ENCODE data around the gene FGD6. TPM values are rescaled to one million over a fixed set of nuclear protein-coding genes. Genes with fewer than 3 reads are reported as not detected.

The FGD6 gene
- total and polyA plus RNA-seq, 7 donors, result 4.2 to 56.6 (median 40.2) TPM

GRCh38 chr12:95216711-95217376 is 423 bp downstream of the FGD6 start:
- TF ChIP-seq EP300 (IDR thresholded peaks at IDR 0.05) (no peak), POLR2A (IDR thresholded peaks at IDR 0.05) (peak in 1 of 2 donors; percentile 63), POLR2AphosphoS5 (IDR thresholded peaks at IDR 0.05) (peak in 1 of 4 donors; percentile 64), CTCF (IDR thresholded peaks at IDR 0.05) (no peak)
- intact Hi-C loops (cut with DNase I), result loop anchor here (1.0 to 10.0 kb wide), 5 partner anchors 45 to 1018 kb away; no protein-coding TSS in a partner anchor
- no peaks in the 10 kb centered on the region for H3K27me3 ChIP-seq
- no peak for DNase-seq
- peaks cover 0 to 76% (median 38%) of the 10 kb centered on the region in 4 donors for H3K4me1 ChIP-seq
- H3K4me3 ChIP-seq, result peak overlapping the region; percentile 66 to 79 (median 75)
- H3K27ac ChIP-seq, result peak overlapping the region; percentile 92 to 97 (median 96)
- 1% methylated on average over 45 of the region's 45 CpGs for WGBS, 2 donors
- H3K36me3 ChIP-seq, result no peaks in the 10 kb centered on the region
- H3K9me3 ChIP-seq, result no peaks in the 10 kb centered on the region

GRCh38 chr12:95215949-95216348 is 1.3 kb downstream of the FGD6 start:
- TF ChIP-seq POLR2AphosphoS5 (IDR thresholded peaks at IDR 0.05), result peak in 1 of 4 donors; percentile 72
- TF ChIP-seq EP300 (IDR thresholded peaks at IDR 0.05), result no peak
- Histone ChIP-seq H3K27me3 (no peaks in the 10 kb centered on the region), H3K4me1 (peaks cover 0 to 67% (median 31%) of the 10 kb centered on the region in 4 donors), H3K9me3 (no peaks in the 10 kb centered on the region), H3K4me3 (peak overlapping the region; percentile 66 to 79 (median 75)), H3K36me3 (no peaks in the 10 kb centered on the region), H3K27ac (peak overlapping the region; percentile 92 to 97 (median 96))
- no peak for DNase-seq
- WGBS, 2 donors, result 10 to 23% methylated on average over 1 of the region's 1 CpG
- intact Hi-C loops (cut with DNase I), result loop anchor here (5.0 to 10.0 kb wide), 4 partner anchors 44 to 1019 kb away; no protein-coding TSS in a partner anchor

- no peaks in the 10 kb centered on the region for H3K36me3 ChIP-seq
- intact Hi-C loops (cut with DNase I), result loop anchor here (10.0 kb wide), 1 partner anchor 1020 kb away; no protein-coding TSS in a partner anchor
- no peaks in the 10 kb centered on the region for H3K9me3 ChIP-seq
- DNase-seq, result no peak
- TF ChIP-seq POLR2A (IDR thresholded peaks at IDR 0.05) (no peak), CTCF (IDR thresholded peaks at IDR 0.05) (no peak), EP300 (IDR thresholded peaks at IDR 0.05) (no peak), POLR2AphosphoS5 (IDR thresholded peaks at IDR 0.05) (no peak)
- H3K27ac ChIP-seq, result peak overlapping the region in 3 of 4 donors; percentile 92 to 97 (median 95)
- H3K27me3 ChIP-seq, result no peaks in the 10 kb centered on the region
- peaks cover 0 to 52% (median 23%) of the 10 kb centered on the region in 4 donors for H3K4me1 ChIP-seq
- 22 to 75% methylated on average over 3 of the region's 3 CpGs for WGBS, 2 donors
- H3K4me3 ChIP-seq, result no peak overlapping the region
Measured at GRCh38 chr12:95214466-95214865, 2.8 kb downstream of the FGD6 start.

GRCh38 chr12:95213928-95214327 is 3.3 kb downstream of the FGD6 start:
- 80 to 83% methylated on average over 1 of the region's 1 CpG for WGBS, 2 donors
- H3K4me3 ChIP-seq, result peak overlapping the region in 1 of 4 donors; percentile 2
- H3K27ac ChIP-seq, result peak overlapping the region in 3 of 4 donors; percentile 92 to 97 (median 95)
- intact Hi-C loops (cut with DNase I), result loop anchor here (10.0 kb wide), 1 partner anchor 1021 kb away; no protein-coding TSS in a partner anchor
- no peaks in the 10 kb centered on the region for H3K27me3 ChIP-seq
- H3K9me3 ChIP-seq, result no peaks in the 10 kb centered on the region
- TF ChIP-seq POLR2AphosphoS5 (IDR thresholded peaks at IDR 0.05) (peak; percentile 62 to 91 (median 82)), EP300 (IDR thresholded peaks at IDR 0.05) (no peak)
- DNase-seq, result no peak
- no peaks in the 10 kb centered on the region for H3K36me3 ChIP-seq
- peaks cover 0 to 47% (median 21%) of the 10 kb centered on the region in 4 donors for H3K4me1 ChIP-seq

GRCh38 chr12:95213119-95213518 is 4.1 kb downstream of the FGD6 start:
- peaks cover 0 to 3% (median 0%) of the 10 kb centered on the region in 4 donors for H3K36me3 ChIP-seq
- whole genome bisulfite sequencing, 2 donors, result 86 to 90% methylated on average over 4 of the region's 4 CpGs
- H3K27ac ChIP-seq, result peak overlapping the region in 3 of 4 donors; percentile 92 to 97 (median 95)
- H3K4me3 ChIP-seq, result peak overlapping the region in 1 of 4 donors; percentile 2
- no peaks in the 10 kb centered on the region for H3K27me3 ChIP-seq
- DNase-seq, result no peak
- peaks cover 0 to 42% (median 19%) of the 10 kb centered on the region in 4 donors for H3K4me1 ChIP-seq
- TF ChIP-seq POLR2A (IDR thresholded peaks at IDR 0.05), result no peak
- TF ChIP-seq CTCF (IDR thresholded peaks at IDR 0.05), result no peak
- no peak for TF ChIP-seq POLR2AphosphoS5 (IDR thresholded peaks at IDR 0.05)
- no peak for TF ChIP-seq EP300 (IDR thresholded peaks at IDR 0.05)
- H3K9me3 ChIP-seq, result no peaks in the 10 kb centered on the region
- intact Hi-C loops (cut with DNase I), result loop anchor here (10.0 kb wide), 1 partner anchor 1022 kb away; no protein-coding TSS in a partner anchor

All from sigmoid colon (tissue), 7 donors.